ENCODE data around the gene LYZL6.

- TF ChIP-seq CTCF (IDR thresholded peaks at IDR 0.05; ENCODE audit: low read depth, low read length, poor library complexity, severe bottlenecking) (no peak), EZH2phosphoT487 (IDR thresholded peaks at IDR 0.05; ENCODE audit: borderline replicate concordance, low read length) (no peak)
Observed at GRCh38 chr17:35953720-35954119, 10.2 kb upstream of the LYZL6 start.

Measured in DOHH2 (cell line).